ENCODE data around the gene VSTM5. TPM values are rescaled to one million over a fixed set of nuclear protein-coding genes. Genes with fewer than 3 reads are reported as not detected.

The VSTM5 gene
- total and polyA plus RNA-seq, 7 donors: 0.23 to 3.6 (median 0.85) TPM; not detected in 1

DNA sequence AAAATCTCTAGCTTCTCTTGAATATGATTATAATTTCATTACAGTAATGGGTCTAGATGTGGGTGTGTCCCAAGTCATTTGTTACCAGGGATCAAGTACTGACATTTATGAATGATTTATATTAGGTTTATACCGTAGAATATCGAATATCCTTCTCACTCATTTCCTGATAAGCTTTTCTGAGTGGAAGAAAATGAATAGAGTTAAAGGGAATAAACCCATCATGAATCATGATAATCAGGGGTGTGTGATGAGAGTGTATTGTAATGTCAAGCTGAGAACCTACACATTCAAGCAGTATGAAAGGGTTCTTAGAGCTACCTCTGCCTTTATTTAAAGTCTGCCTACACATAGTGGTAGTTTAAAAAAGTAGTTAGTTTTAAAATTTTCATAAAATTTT is 49.1 kb downstream of the VSTM5 start:
- H3K4me3 ChIP-seq: no peak overlapping the region
- H3K27ac ChIP-seq: no peak overlapping the region
- intact Hi-C loops (cut with DNase I): no loop called here
- H3K9me3 ChIP-seq: no peaks in the 10 kb centered on the region
- H3K4me1 ChIP-seq: no peaks in the 10 kb centered on the region
- no peak for DNase-seq
- peaks cover 13 to 98% (median 36%) of the 10 kb centered on the region in 4 donors for H3K36me3 ChIP-seq
- WGBS, 2 donors: 34 to 76% methylated on average over 2 of the region's 2 CpGs
- TF ChIP-seq, protein P1, sequence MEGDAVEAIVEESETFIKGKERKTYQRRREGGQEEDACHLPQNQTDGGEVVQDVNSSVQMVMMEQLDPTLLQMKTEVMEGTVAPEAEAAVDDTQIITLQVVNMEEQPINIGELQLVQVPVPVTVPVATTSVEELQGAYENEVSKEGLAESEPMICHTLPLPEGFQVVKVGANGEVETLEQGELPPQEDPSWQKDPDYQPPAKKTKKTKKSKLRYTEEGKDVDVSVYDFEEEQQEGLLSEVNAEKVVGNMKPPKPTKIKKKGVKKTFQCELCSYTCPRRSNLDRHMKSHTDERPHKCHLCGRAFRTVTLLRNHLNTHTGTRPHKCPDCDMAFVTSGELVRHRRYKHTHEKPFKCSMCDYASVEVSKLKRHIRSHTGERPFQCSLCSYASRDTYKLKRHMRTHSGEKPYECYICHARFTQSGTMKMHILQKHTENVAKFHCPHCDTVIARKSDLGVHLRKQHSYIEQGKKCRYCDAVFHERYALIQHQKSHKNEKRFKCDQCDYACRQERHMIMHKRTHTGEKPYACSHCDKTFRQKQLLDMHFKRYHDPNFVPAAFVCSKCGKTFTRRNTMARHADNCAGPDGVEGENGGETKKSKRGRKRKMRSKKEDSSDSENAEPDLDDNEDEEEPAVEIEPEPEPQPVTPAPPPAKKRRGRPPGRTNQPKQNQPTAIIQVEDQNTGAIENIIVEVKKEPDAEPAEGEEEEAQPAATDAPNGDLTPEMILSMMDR (IDR thresholded peaks at IDR 0.05): no peak
- TF ChIP-seq POLR2A (IDR thresholded peaks at IDR 0.05) (no peak), POLR2AphosphoS5 (IDR thresholded peaks at IDR 0.05) (no peak), EP300 (IDR thresholded peaks at IDR 0.05) (no peak)
- no peaks in the 10 kb centered on the region for H3K27me3 ChIP-seq

DNA sequence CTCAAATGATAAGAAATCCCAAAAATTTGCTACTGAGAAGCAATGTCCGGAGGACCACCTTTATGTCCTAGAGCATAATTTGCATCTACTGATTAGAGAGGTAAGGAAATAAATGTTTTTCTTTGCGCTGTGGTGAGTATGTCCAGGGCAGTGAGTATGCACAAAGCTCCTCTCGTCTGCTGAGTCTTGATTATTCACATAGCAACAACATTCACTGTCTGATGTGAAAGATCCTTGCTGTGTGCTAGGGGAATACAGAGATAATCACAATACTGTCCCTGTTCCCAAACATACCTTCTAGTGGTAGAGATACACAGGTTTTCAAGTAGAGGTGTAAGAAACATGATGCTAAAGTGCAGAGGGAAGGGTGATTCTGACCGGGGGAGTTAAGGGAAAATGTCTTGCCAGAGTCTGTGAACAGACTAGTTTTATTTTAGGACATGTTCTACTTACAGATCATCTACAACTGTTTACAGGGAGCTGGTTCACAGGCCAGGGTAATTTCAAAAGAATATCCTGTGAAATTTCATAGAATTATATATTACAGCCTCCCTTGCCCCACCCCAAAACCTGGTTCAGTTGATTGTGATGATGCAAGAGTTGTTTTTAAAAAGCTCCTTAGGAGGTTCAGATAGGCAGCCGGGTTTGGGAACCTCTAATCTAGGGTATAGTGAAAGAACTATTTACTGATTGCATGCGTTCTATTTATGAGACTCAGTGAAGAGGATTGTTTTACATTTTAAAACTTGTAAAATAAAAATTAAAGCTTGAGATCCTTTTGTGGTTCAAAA is 53.8 kb downstream of the VSTM5 start:
- H3K36me3 ChIP-seq: peaks cover 30 to 100% (median 41%) of the 10 kb centered on the region in 4 donors
- intact Hi-C loops (cut with DNase I): no loop called here
- TF ChIP-seq, protein P1 (IDR thresholded peaks at IDR 0.05): no peak
- TF ChIP-seq EP300 (IDR thresholded peaks at IDR 0.05): no peak
- TF ChIP-seq POLR2AphosphoS5 (IDR thresholded peaks at IDR 0.05): no peak
- no peak for TF ChIP-seq POLR2A (IDR thresholded peaks at IDR 0.05)
- H3K4me3 ChIP-seq: no peak overlapping the region
- H3K27me3 ChIP-seq: no peaks in the 10 kb centered on the region
- WGBS, 2 donors: 93 to 95% methylated on average over 6 of the region's 6 CpGs
- no peaks in the 10 kb centered on the region for H3K9me3 ChIP-seq
- no peak for DNase-seq
- no peak overlapping the region for H3K27ac ChIP-seq
- no peaks in the 10 kb centered on the region for H3K4me1 ChIP-seq

DNA sequence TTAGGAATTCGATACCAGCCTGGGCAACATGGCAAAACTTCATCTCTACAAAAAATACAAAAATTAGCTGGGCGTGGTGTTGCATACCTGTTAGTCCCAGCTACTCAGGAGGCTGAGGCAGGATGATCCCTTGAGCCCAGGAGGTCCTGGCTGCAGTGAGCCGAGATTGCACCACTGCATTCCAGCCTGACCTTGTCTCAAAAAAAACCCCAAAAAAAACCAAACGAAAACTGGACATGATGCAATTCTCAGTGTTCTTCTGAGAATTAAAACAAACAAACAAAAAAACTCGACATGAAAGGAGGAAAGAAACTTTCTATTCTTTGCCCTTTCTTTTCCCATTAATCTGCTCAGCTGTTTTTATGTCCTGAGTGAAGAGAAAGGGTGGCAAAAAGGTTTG is 58.9 kb downstream of the VSTM5 start:
- peaks cover 18 to 88% (median 34%) of the 10 kb centered on the region in 4 donors for H3K36me3 ChIP-seq
- WGBS, 2 donors: 82 to 89% methylated on average over 5 of the region's 5 CpGs
- no peaks in the 10 kb centered on the region for H3K27me3 ChIP-seq
- no peak overlapping the region for H3K4me3 ChIP-seq
- no peak overlapping the region for H3K27ac ChIP-seq
- TF ChIP-seq POLR2A (IDR thresholded peaks at IDR 0.05): no peak
- TF ChIP-seq POLR2AphosphoS5 (IDR thresholded peaks at IDR 0.05): no peak
- TF ChIP-seq, protein P1 (IDR thresholded peaks at IDR 0.05): no peak
- no peak for TF ChIP-seq EP300 (IDR thresholded peaks at IDR 0.05)
- no peaks in the 10 kb centered on the region for H3K9me3 ChIP-seq
- intact Hi-C loops (cut with DNase I): no loop called here
- H3K4me1 ChIP-seq: peaks cover 0 to 18% (median 17%) of the 10 kb centered on the region in 4 donors
- no peak for DNase-seq

DNA sequence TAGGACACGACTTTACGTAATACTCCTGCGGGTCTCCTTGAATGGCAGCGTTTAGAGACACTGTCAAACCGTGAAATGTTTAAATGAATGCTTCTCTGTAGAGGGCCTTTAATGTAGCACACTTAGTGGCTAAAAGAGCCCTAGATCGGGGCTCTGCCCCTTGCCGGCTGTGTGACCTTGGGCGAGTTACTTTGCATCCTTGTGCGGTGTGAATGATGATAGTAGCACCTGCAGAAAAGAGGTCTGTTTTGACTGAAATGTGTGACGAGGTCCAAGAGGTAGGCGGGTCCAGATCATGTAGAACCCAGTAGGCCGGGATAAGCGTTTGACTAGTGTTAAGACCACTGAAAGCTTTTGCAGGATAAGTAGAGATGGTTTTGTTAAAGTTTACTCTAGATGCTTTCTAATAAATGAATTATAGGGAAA is 65.5 kb downstream of the VSTM5 start:
- no peak for DNase-seq
- TF ChIP-seq, protein P1 (IDR thresholded peaks at IDR 0.05): no peak
- TF ChIP-seq EP300 (IDR thresholded peaks at IDR 0.05) (no peak), POLR2AphosphoS5 (IDR thresholded peaks at IDR 0.05) (no peak), POLR2A (IDR thresholded peaks at IDR 0.05) (no peak)
- H3K4me1 ChIP-seq: peaks cover 0 to 39% (median 37%) of the 10 kb centered on the region in 4 donors
- H3K9me3 ChIP-seq: no peaks in the 10 kb centered on the region
- H3K36me3 ChIP-seq: peaks cover 0 to 23% (median 0%) of the 10 kb centered on the region in 4 donors
- whole genome bisulfite sequencing, 2 donors: 0 to 1% methylated on average over 13 of the region's 13 CpGs
- H3K27me3 ChIP-seq: no peaks in the 10 kb centered on the region
- H3K4me3 ChIP-seq: peak overlapping the region; percentile 72 to 97 (median 88)
- H3K27ac ChIP-seq: peak overlapping the region; percentile 93 to 98 (median 96)
- intact Hi-C loops (cut with DNase I): loop anchor here (2.0 to 10.0 kb wide), 3 partner anchors 44 to 344 kb away; partner anchors contain the start of genes C11orf54, CEP295, PANX1 and TAF1D

All from sigmoid colon (tissue), 7 donors.